IMR-90 (cell line): ENCODE results near the gene MRPL34. TPM values are rescaled to one million over a fixed set of nuclear protein-coding genes. Genes with fewer than 3 reads are reported as not detected.

Experiments
- ATAC-seq: fragments of 200-7000 bp; cut with Tn5 transposase; 2 replicates; pipeline ENCODE4 v1.9.1; 2020; ENCODE audit warnings: low read depth, mild to moderate bottlenecking, moderate library complexity
- BruUV-seq: library from RNA; stranded (reverse); fragments of 400-500 nt; replicated peaks from 2 replicates; lab custom pipeline; 2021; lab: Mats Ljungman, UMichigan
- CTCF ChIA-PET: fragments of 300-600 bp; formaldehyde crosslinking; extraction: SDS; loops from one replicate; lab custom pipeline; 2021; ENCODE audit warnings: antibody characterized with exemption; lab: Yijun Ruan, JAX
- POLR2A ChIA-PET: fragments of 300-600 bp; sonication (Branson Sonifier 250); formaldehyde crosslinking; loops from one replicate; lab custom pipeline; 2022; ENCODE audit warnings: antibody characterized with exemption; ENCODE audit not compliant: unreplicated experiment; lab: Charles Lee
- DNase-seq: peaks from one replicate; pipeline ENCODE4 v3.0.0; 2013
- H2AFZ ChIP-seq: replicated peaks from 2 replicates; pipeline ENCODE3; 2013; ENCODE audit warnings: low read length, mild to moderate bottlenecking; ENCODE audit not compliant: poor library complexity
- H2AK5ac ChIP-seq: 2 replicates; pipeline ENCODE4 v1.6.1; 2013; ENCODE audit warnings: low read depth, low read length, inconsistent platforms
- H2AK9ac ChIP-seq: replicated peaks from 2 replicates; pipeline ENCODE3; 2013; ENCODE audit warnings: mild to moderate bottlenecking, low read depth, low read length, moderate library complexity; ENCODE audit not compliant: poor library complexity
- H2BK120ac ChIP-seq: 2 replicates; pipeline ENCODE4 v1.6.1; 2013; ENCODE audit warnings: low read depth, low read length, inconsistent platforms
- H2BK15ac ChIP-seq: 3 replicates; pipeline ENCODE4 v1.6.1; 2013; ENCODE audit warnings: low read depth, low read length, inconsistent platforms
- H2BK20ac ChIP-seq: 2 replicates; pipeline ENCODE4 v1.6.1; 2013; ENCODE audit warnings: low read depth, mild to moderate bottlenecking, inconsistent platforms, low read length, moderate library complexity
- H2BK5ac ChIP-seq: 2 replicates; pipeline ENCODE4 v1.6.1; 2013; ENCODE audit warnings: mild to moderate bottlenecking, low read depth, low read length, inconsistent platforms; ENCODE audit not compliant: poor library complexity, severe bottlenecking
- H3K14ac ChIP-seq: replicated peaks from 2 replicates; pipeline ENCODE4 v1.6.1; 2013; ENCODE audit warnings: low read depth, low read length, inconsistent platforms
- H3K18ac ChIP-seq: 2 replicates; pipeline ENCODE4 v1.6.1; 2013; ENCODE audit warnings: low read depth, low read length, control low read depth
- H3K23ac ChIP-seq: 2 replicates; pipeline ENCODE4 v1.6.1; 2013; ENCODE audit warnings: low read depth, low read length, inconsistent platforms
- H3K27ac ChIP-seq: 2 replicates; pipeline ENCODE4 v1.5.1; 2013; ENCODE audit warnings: mild to moderate bottlenecking, control low read depth, low read length; ENCODE audit not compliant: insufficient read depth
- H3K27me3 ChIP-seq: 2 replicates; pipeline ENCODE4 v1.6.1; 2013; ENCODE audit warnings: low read length; ENCODE audit not compliant: control insufficient read depth, insufficient read depth
- H3K36me3 ChIP-seq: 2 replicates; pipeline ENCODE4 v1.6.1; 2013; ENCODE audit warnings: low read length, mixed read lengths; ENCODE audit not compliant: control insufficient read depth, insufficient read depth
- H3K4ac ChIP-seq: 2 replicates; pipeline ENCODE4 v1.6.1; 2013; ENCODE audit warnings: low read depth, low read length, inconsistent platforms
- H3K4me1 ChIP-seq: 2 replicates; pipeline ENCODE4 v1.6.1; 2013; ENCODE audit warnings: low read length, mixed read lengths; ENCODE audit not compliant: control insufficient read depth, insufficient read depth
- H3K4me2 ChIP-seq: 2 replicates; pipeline ENCODE4 v1.6.1; 2013; ENCODE audit warnings: low read depth, mild to moderate bottlenecking, control low read depth, low read length, moderate library complexity
- H3K4me3 ChIP-seq: 2 replicates; pipeline ENCODE4 v1.5.1; 2013; ENCODE audit warnings: low read depth, mild to moderate bottlenecking, control low read depth, low read length, moderate library complexity; ENCODE audit not compliant: insufficient read depth
- H3K56ac ChIP-seq: 2 replicates; pipeline ENCODE4 v1.6.1; 2013; ENCODE audit warnings: low read length, inconsistent platforms; ENCODE audit not compliant: insufficient read depth; ENCODE audit errors: extremely low read depth
- H3K79me1 ChIP-seq, 2 experiments: 2 replicates each; pipeline ENCODE4 v1.6.1; 2013; ENCODE audit warnings: low read length in 2 of 2, inconsistent platforms in 1 of 2, low read depth in 1 of 2
- H3K9ac ChIP-seq: 2 replicates; pipeline ENCODE4 v1.6.1; 2013; ENCODE audit warnings: low read depth, low read length, control low read depth
- H3K9me1 ChIP-seq: 2 replicates; pipeline ENCODE4 v1.6.1; 2013; ENCODE audit warnings: low read length, inconsistent platforms; ENCODE audit not compliant: insufficient read depth
- H3K9me3 ChIP-seq: 2 replicates; pipeline ENCODE4 v1.6.1; 2013; ENCODE audit warnings: low read length; ENCODE audit not compliant: control insufficient read depth, insufficient read depth
- H4K20me1 ChIP-seq: 2 replicates; pipeline ENCODE4 v1.6.1; 2013; ENCODE audit warnings: low read length, inconsistent platforms; ENCODE audit not compliant: insufficient read depth
- H4K5ac ChIP-seq: 2 replicates; pipeline ENCODE4 v1.6.1; 2013; ENCODE audit warnings: mild to moderate bottlenecking, low read depth, low read length, control low read depth
- H4K8ac ChIP-seq, 2 experiments: 2 replicates each; pipeline ENCODE4 v1.6.1; 2013; ENCODE audit warnings: low read depth in 2 of 2, low read length in 2 of 2, control low read depth in 1 of 2, inconsistent platforms in 1 of 2
- H4K91ac ChIP-seq: 2 replicates; pipeline ENCODE4 v1.6.1; 2013; ENCODE audit warnings: low read depth, low read length, inconsistent platforms; ENCODE audit not compliant: insufficient read depth
- CEBPB ChIP-seq: IDR thresholded peaks from 2 replicates; pipeline ENCODE4 v1.6.1; 2012; ENCODE audit warnings: low read depth, low read length, improper control_type of control experiment
- CHD1 ChIP-seq: IDR thresholded peaks from 2 replicates; pipeline ENCODE4 v1.6.1; 2012; ENCODE audit warnings: low read depth, low read length, improper control_type of control experiment
- ELK1 ChIP-seq: fragments of 150-350 bp; IDR thresholded peaks from 2 replicates; pipeline ENCODE4 v1.6.1; 2016; ENCODE audit warnings: low read depth, mild to moderate bottlenecking, low read length, moderate library complexity, borderline replicate concordance
- FOS ChIP-seq: fragments of 150-350 bp; IDR thresholded peaks from 2 replicates; pipeline ENCODE4 v1.6.1; 2016; ENCODE audit warnings: low read depth, low read length
- MAFK ChIP-seq: IDR thresholded peaks from 2 replicates; pipeline ENCODE4 v1.6.1; 2012; ENCODE audit warnings: low read depth, low read length, improper control_type of control experiment
- MAZ ChIP-seq: IDR thresholded peaks from 2 replicates; pipeline ENCODE4 v1.6.1; 2012; ENCODE audit warnings: low read depth, mild to moderate bottlenecking, low read length, improper control_type of control experiment, moderate library complexity, borderline replicate concordance
- MXI1 ChIP-seq: IDR thresholded peaks from 2 replicates; pipeline ENCODE4 v1.6.1; 2012; ENCODE audit warnings: low read depth, mild to moderate bottlenecking, low read length, moderate library complexity, borderline replicate concordance
- NFE2L2 ChIP-seq: fragments of 150-350 bp; IDR thresholded peaks from 2 replicates; pipeline ENCODE4 v1.6.1; 2016; ENCODE audit warnings: low read depth, mild to moderate bottlenecking, low read length
- POLR2A ChIP-seq: IDR thresholded peaks from 2 replicates; pipeline ENCODE4 v1.6.1; 2012; ENCODE audit warnings: mild to moderate bottlenecking, low read depth, low read length
- RAD21 ChIP-seq: IDR thresholded peaks from 2 replicates; pipeline ENCODE4 v1.6.1; 2012; ENCODE audit warnings: low read length, improper control_type of control experiment
- RCOR1 ChIP-seq: IDR thresholded peaks from 2 replicates; pipeline ENCODE4 v1.6.1; 2012; ENCODE audit warnings: mild to moderate bottlenecking, low read length, improper control_type of control experiment; ENCODE audit not compliant: insufficient replicate concordance
- RFX5 ChIP-seq: IDR thresholded peaks from 2 replicates; pipeline ENCODE4 v1.8.0; 2012; ENCODE audit warnings: low read depth, mild to moderate bottlenecking, low read length, moderate library complexity
- USF2 ChIP-seq: fragments of 150-350 bp; IDR thresholded peaks from 2 replicates; pipeline ENCODE4 v1.6.1; 2017; ENCODE audit warnings: mild to moderate bottlenecking, antibody characterized with exemption, low read length, low read depth
- WGBS, 2 experiments: methylation state at CpG; one replicate each; pipeline versions ENCODE4 v1.1.5 to v1.1.7; 2013; ENCODE audit warnings: missing lambda C conversion rate in 2 of 2; ENCODE audit not compliant: insufficient read length in 1 of 2; ENCODE audit errors: extremely low coverage in 2 of 2; 5-methylcytosine and 5-hydroxymethylcytosine counted together
- dilution Hi-C: fragments of 300-500 bp; cut with HindIII; formaldehyde crosslinking; loops from one replicate; pipeline ENCODE4 v1.14.3; 2018; ENCODE audit warnings: low sequenced_read_pairs; ENCODE audit not compliant: unreplicated experiment
- in situ Hi-C: fragments of 300-500 bp; cut with MboI; formaldehyde crosslinking; loops from 3 replicates; pipeline ENCODE4 v1.14.3; 2019; ENCODE audit warnings: low sequenced_read_pairs, inconsistent platforms, mixed read lengths
- intact Hi-C: fragments of 100-400 bp; cut with micrococcal nuclease; formaldehyde crosslinking; loops from 2 replicates; pipeline ENCODE4 v1.10.0; 2022
- polyA plus RNA-seq, 3 experiments: library from polyadenylated mRNA; depleted of rRNA; stranded (reverse); fragments of >200 nt; gene quantifications; 2 replicates each; pipeline ENCODE4 v1.2.3, GENCODE V29; 2012; ENCODE audit warnings: low replicate concordance in 1 of 3
- total RNA-seq: library from RNA; depleted of rRNA; stranded (reverse); fragments of >200 nt; gene quantifications from 2 replicates; pipeline ENCODE4 v1.2.3, GENCODE V29; 2012

The MRPL34 gene
- total and polyA plus RNA-seq, 2 of the 4 experiments (the other 2 are of a cell fraction) = 7.3 to 37.0 TPM

- TF ChIP-seq MXI1 (peak; percentile 56; the same call in 1 of the 2 replicates), MAFK (peak; percentile 10; the same call in 1 of the 2 replicates), CEBPB (no peak), RCOR1 (no peak)
Observed at GRCh38 chr19:17266975-17267788, 38.5 kb upstream of the MRPL34 start, which contains the start of gene BABAM1 (continued).

- H3K4me2 ChIP-seq = no peak overlapping the region
- H2BK120ac ChIP-seq = no peak overlapping the region
- H4K8ac ChIP-seq = no peak overlapping the region
- intact Hi-C loops = no loop called here
- H3K9ac ChIP-seq = no peak overlapping the region
- no peak overlapping the region for H3K4me3 ChIP-seq
- no peaks in the 10 kb centered on the region for H3K9me3 ChIP-seq
- no TSS peak for BruUV-seq
- H3K9me1 ChIP-seq = no peaks in the 10 kb centered on the region
- dilution Hi-C loops = no loop called here
- H2AFZ ChIP-seq = no peak overlapping the region
- no peak overlapping the region for H3K4ac ChIP-seq
- CTCF ChIA-PET = no interaction called here
- no peak overlapping the region for H4K91ac ChIP-seq
- no peak for ATAC-seq
- H2BK20ac ChIP-seq = no peak overlapping the region
- H3K36me3 ChIP-seq = peaks cover 17% of the 10 kb centered on the region; the same call in 1 of the 2 replicates
- peak overlapping the region; percentile 55 for H2AK9ac ChIP-seq
- H3K27ac ChIP-seq = no peak overlapping the region
- H2BK5ac ChIP-seq = no peak overlapping the region
- no peak overlapping the region for H3K14ac ChIP-seq
- in situ Hi-C loops = no loop called here
- H3K18ac ChIP-seq = no peak overlapping the region
- H2AK5ac ChIP-seq = no peak overlapping the region
- 97% methylated on average over 6 of the region's 13 CpGs; no CpG with 5 or more reads in 1 of the 2 experiments for WGBS, 2 experiments
- DNase-seq = no peak
- POLR2A ChIA-PET = no interaction called here
- peaks cover 0 to 23% of the 10 kb centered on the region in 2 experiments; a peak in 2 of 4 replicates for H3K79me1 ChIP-seq
- H4K20me1 ChIP-seq = no peaks in the 10 kb centered on the region
- no peak overlapping the region for H3K56ac ChIP-seq
- H3K4me1 ChIP-seq = no peaks in the 10 kb centered on the region; the same call in 1 of the 2 replicates
- TF ChIP-seq RFX5 = no peak
- no peak for TF ChIP-seq RCOR1
- no peak for TF ChIP-seq NFE2L2
- TF ChIP-seq MAZ = no peak
- no peak for TF ChIP-seq USF2
- TF ChIP-seq MXI1 = no peak
- TF ChIP-seq CHD1 = no peak
- TF ChIP-seq RAD21 = no peak
- TF ChIP-seq POLR2A = no peak
- TF ChIP-seq MAFK = no peak
- no peak for TF ChIP-seq ELK1
- no peak for TF ChIP-seq FOS
- H3K27me3 ChIP-seq = no peaks in the 10 kb centered on the region
- no peak overlapping the region for H4K5ac ChIP-seq
- no peak overlapping the region for H2BK15ac ChIP-seq
- H3K23ac ChIP-seq = no peak overlapping the region
Observed at GRCh38 chr19:17268754-17269153, 36.9 kb upstream of the MRPL34 start.
